Thoracic aorta (tissue), 2 donors: ENCODE data around the gene EIF1AD. TPM values are rescaled to one million over a fixed set of nuclear protein-coding genes. Genes with fewer than 3 reads are reported as not detected.
"Not testable (repeated sequence)": the region's sequence is repeated elsewhere in the genome, so short reads cannot be mapped to it uniquely, and the experiment has no call there.

ENCODE experiments used
- ATAC-seq: fragments of 150-250 bp; one replicate; pipeline ENCODE4 v1.8.0; 2017; ENCODE audit warnings: low read depth; ENCODE audit not compliant: insufficient number of reproducible peaks, low FRiP score
- DNase-seq: peaks from one replicate; pipeline ENCODE4 v3.0.0-alpha.2; 2020; ENCODE audit warnings: low spot score
- H3K27ac ChIP-seq, 2 donors: fragments of 200-600 bp; sonication (generic); 1 replicate in 1 of 2; 2 replicates in 1 of 2; pipeline ENCODE4 v1.5.1; 2016; ENCODE audit warnings: mild to moderate bottlenecking in 2 of 2, moderate library complexity in 2 of 2
- H3K27me3 ChIP-seq: fragments of 200-600 bp; sonication (generic); replicated peaks from 2 replicates; pipeline ENCODE4 v1.6.0; 2016; ENCODE audit warnings: mild to moderate bottlenecking; ENCODE audit not compliant: insufficient read depth
- H3K36me3 ChIP-seq: fragments of 200-600 bp; sonication (generic); one replicate; pipeline ENCODE4 v1.5.1; 2016
- H3K4me1 ChIP-seq, 2 donors: fragments of 200-600 bp; sonication (generic); 1 replicate in 1 of 2; 2 replicates in 1 of 2; pipeline versions ENCODE4 v1.5.1 to v1.6.0; 2016; ENCODE audit warnings: low read depth in 2 of 2, mild to moderate bottlenecking in 1 of 2; ENCODE audit not compliant: control insufficient read depth in 1 of 2
- H3K4me3 ChIP-seq: fragments of 200-600 bp; sonication (generic); 2 replicates; pipeline ENCODE4 v1.5.1; 2016; ENCODE audit warnings: mild to moderate bottlenecking
- H3K9me3 ChIP-seq: fragments of 200-600 bp; sonication (generic); 2 replicates; pipeline ENCODE4 v1.5.1; 2016
- CTCF ChIP-seq: fragments of 200-600 bp; sonication (generic); IDR thresholded peaks from one replicate; pipeline ENCODE4 v1.5.1; 2019; ENCODE audit warnings: antibody characterized with exemption
- total RNA-seq, 2 donors: library from RNA; depleted of rRNA; stranded (reverse); fragments of >200 nt; gene quantifications; one replicate each; pipeline versions ENCODE4 v1.1.0 to v1.2.3, GENCODE V29; 2016

Gene EIF1AD
- total RNA-seq, 2 donors from 2014 or later, result 20.6 to 43.5 TPM

- Histone ChIP-seq H3K4me1 (no peaks in the 10 kb centered on the region), H3K9me3 (no peaks in the 10 kb centered on the region), H3K27me3 (no peaks in the 10 kb centered on the region), H3K27ac (no peak overlapping the region), H3K36me3 (no peaks in the 10 kb centered on the region), H3K4me3 (no peak overlapping the region)
- ATAC-seq (no peak), DNase-seq (no peak)
- no peak for TF ChIP-seq CTCF
Measured at GRCh38 chr11:65953471-65953870, 48.5 kb downstream of the EIF1AD start.

- no peak for TF ChIP-seq CTCF
- Histone ChIP-seq H3K9me3 (no peaks in the 10 kb centered on the region), H3K4me1 (no peaks in the 10 kb centered on the region), H3K27me3 (no peaks in the 10 kb centered on the region), H3K27ac (no peak overlapping the region), H3K36me3 (no peaks in the 10 kb centered on the region), H3K4me3 (no peak overlapping the region)
- no peak for ATAC-seq
- no peak for DNase-seq
Measured at GRCh38 chr11:65952052-65952521, 49.9 kb downstream of the EIF1AD start.

GRCh38 chr11:65951641-65952040, 50.3 kb downstream of the EIF1AD start:
- not testable (repeated sequence) for H3K27me3 ChIP-seq, H3K4me1 ChIP-seq, DNase-seq, H3K4me3 ChIP-seq, H3K27ac ChIP-seq, H3K9me3 ChIP-seq, ATAC-seq, H3K36me3 ChIP-seq

GRCh38 chr11:65950711-65951110, 51.2 kb downstream of the EIF1AD start:
- not testable (repeated sequence) for H3K36me3 ChIP-seq, H3K27me3 ChIP-seq, DNase-seq, H3K27ac ChIP-seq, ATAC-seq, H3K9me3 ChIP-seq, H3K4me3 ChIP-seq, H3K4me1 ChIP-seq

GRCh38 chr11:65947603-65948125, 54.3 kb downstream of the EIF1AD start:
- H3K36me3 ChIP-seq, result no peaks in the 10 kb centered on the region
- H3K9me3 ChIP-seq, result no peaks in the 10 kb centered on the region
- TF ChIP-seq CTCF, result no peak
- no peak overlapping the region for H3K27ac ChIP-seq
- H3K4me1 ChIP-seq, result no peaks in the 10 kb centered on the region
- no peak overlapping the region for H3K4me3 ChIP-seq
- no peak for DNase-seq
- no peak for ATAC-seq
- H3K27me3 ChIP-seq, result no peaks in the 10 kb centered on the region

- no peaks in the 10 kb centered on the region for H3K4me1 ChIP-seq
- H3K27ac ChIP-seq, result no peak overlapping the region
- ATAC-seq, result no peak
- H3K36me3 ChIP-seq, result no peaks in the 10 kb centered on the region
- no peak for DNase-seq
- H3K9me3 ChIP-seq, result no peaks in the 10 kb centered on the region
- no peak overlapping the region for H3K4me3 ChIP-seq
- H3K27me3 ChIP-seq, result no peaks in the 10 kb centered on the region
- TF ChIP-seq CTCF, result no peak
Measured at GRCh38 chr11:65947133-65947532, 54.8 kb downstream of the EIF1AD start.
